Measurements from ENCODE around the gene MYCN.

MYCN gene

GRCh38 chr2:15993232-15993610 lies 52.9 kb downstream of the MYCN start:
- H3K36me3 ChIP-seq (ENCODE audit: insufficient read depth, low read length), result no peaks in the 10 kb centered on the region
- no peak overlapping the region for H3K9ac ChIP-seq (ENCODE audit: low read length)
- H3F3A ChIP-seq (ENCODE audit: insufficient read depth, low read length), result no peaks in the 10 kb centered on the region
- H3K9me2 ChIP-seq (ENCODE audit: low read depth, low read length), result no peaks in the 10 kb centered on the region
- H3K9me3 ChIP-seq (ENCODE audit: low read length), result no peaks in the 10 kb centered on the region
- no peak overlapping the region for H3K4me2 ChIP-seq (ENCODE audit: low read length)
- no peak for TF ChIP-seq EZH2 (IDR thresholded peaks at IDR 0.05; ENCODE audit: borderline replicate concordance, low read length)
- TF ChIP-seq CTCF (IDR thresholded peaks at IDR 0.05; ENCODE audit: low read length), result no peak
- H3K4me3 ChIP-seq (ENCODE audit: low read depth, low read length, poor library complexity, severe bottlenecking), result no peak overlapping the region
- no peaks in the 10 kb centered on the region for H4K20me1 ChIP-seq (ENCODE audit: insufficient read depth, low read length)
- no peaks in the 10 kb centered on the region for H3K4me1 ChIP-seq (ENCODE audit: insufficient read depth, low read length, severe bottlenecking)
- no peaks in the 10 kb centered on the region for H3K79me2 ChIP-seq (ENCODE audit: insufficient read depth, low read length)
- no peak overlapping the region for H2AFZ ChIP-seq (ENCODE audit: low read length)
- H3K27me3 ChIP-seq (ENCODE audit: insufficient read depth, low read length), result peaks cover 6% of the 10 kb centered on the region; the same call in 1 of the 2 replicates
- no peak overlapping the region for H3K27ac ChIP-seq (ENCODE audit: low read depth, low read length, poor library complexity, severe bottlenecking)

GRCh38 chr2:15993666-15994065 lies 53.3 kb downstream of the MYCN start:
- Histone ChIP-seq H3K9me2 (ENCODE audit: low read depth, low read length) (no peaks in the 10 kb centered on the region), H3K9me3 (ENCODE audit: low read length) (no peaks in the 10 kb centered on the region), H3K9ac (ENCODE audit: low read length) (no peak overlapping the region), H3K27ac (ENCODE audit: low read depth, low read length, poor library complexity, severe bottlenecking) (no peak overlapping the region), H3F3A (ENCODE audit: insufficient read depth, low read length) (no peaks in the 10 kb centered on the region), H4K20me1 (ENCODE audit: insufficient read depth, low read length) (no peaks in the 10 kb centered on the region), H3K4me2 (ENCODE audit: low read length) (no peak overlapping the region), H3K4me1 (ENCODE audit: insufficient read depth, low read length, severe bottlenecking) (no peaks in the 10 kb centered on the region), H3K79me2 (ENCODE audit: insufficient read depth, low read length) (no peaks in the 10 kb centered on the region), H2AFZ (ENCODE audit: low read length) (no peak overlapping the region), H3K27me3 (ENCODE audit: insufficient read depth, low read length) (peaks cover 6% of the 10 kb centered on the region; the same call in 1 of the 2 replicates), H3K4me3 (ENCODE audit: low read depth, low read length, poor library complexity, severe bottlenecking) (no peak overlapping the region), H3K36me3 (ENCODE audit: insufficient read depth, low read length) (no peaks in the 10 kb centered on the region)
- no peak for TF ChIP-seq CTCF (IDR thresholded peaks at IDR 0.05; ENCODE audit: low read length)
- TF ChIP-seq EZH2 (IDR thresholded peaks at IDR 0.05; ENCODE audit: borderline replicate concordance, low read length), result no peak

GRCh38 chr2:15995603-15996002 lies 55.3 kb downstream of the MYCN start:
- Histone ChIP-seq H3K4me2 (ENCODE audit: low read length) (no peak overlapping the region), H2AFZ (ENCODE audit: low read length) (no peak overlapping the region), H3K9ac (ENCODE audit: low read length) (no peak overlapping the region), H3K27me3 (ENCODE audit: insufficient read depth, low read length) (peaks cover 6% of the 10 kb centered on the region; the same call in 1 of the 2 replicates), H3K27ac (ENCODE audit: low read depth, low read length, poor library complexity, severe bottlenecking) (no peak overlapping the region), H4K20me1 (ENCODE audit: insufficient read depth, low read length) (no peaks in the 10 kb centered on the region), H3F3A (ENCODE audit: insufficient read depth, low read length) (no peaks in the 10 kb centered on the region), H3K36me3 (ENCODE audit: insufficient read depth, low read length) (no peaks in the 10 kb centered on the region), H3K4me3 (ENCODE audit: low read depth, low read length, poor library complexity, severe bottlenecking) (no peak overlapping the region), H3K79me2 (ENCODE audit: insufficient read depth, low read length) (no peaks in the 10 kb centered on the region), H3K9me2 (ENCODE audit: low read depth, low read length) (no peaks in the 10 kb centered on the region), H3K4me1 (ENCODE audit: insufficient read depth, low read length, severe bottlenecking) (no peaks in the 10 kb centered on the region), H3K9me3 (ENCODE audit: low read length) (no peaks in the 10 kb centered on the region)
- TF ChIP-seq CTCF (IDR thresholded peaks at IDR 0.05; ENCODE audit: low read length) (no peak), EZH2 (IDR thresholded peaks at IDR 0.05; ENCODE audit: borderline replicate concordance, low read length) (no peak)

Measured in OCI-LY1 (cell line).